Mesenchymal stem cell (in vitro differentiated cells and primary cell): ENCODE results near the gene TSPO2.
A peak's percentile ranks its signal among the peaks of the same experiment; 100 is the strongest.

Source experiments
- DNase-seq: peaks from one replicate; pipeline ENCODE4 v3.0.0-alpha.2; 2013
- H2AFZ ChIP-seq: one replicate; pipeline ENCODE4 v1.6.1; 2013; ENCODE audit warnings: low read depth, mild to moderate bottlenecking, control low read depth, inconsistent platforms, low read length, moderate library complexity
- H2AK5ac ChIP-seq: 2 replicates; pipeline ENCODE4 v1.6.1; 2013; ENCODE audit warnings: low read length, moderate library complexity, mild to moderate bottlenecking, inconsistent platforms; ENCODE audit not compliant: severe bottlenecking
- H2BK120ac ChIP-seq: one replicate; pipeline ENCODE4 v1.6.1; 2013; ENCODE audit warnings: low read depth, mild to moderate bottlenecking, inconsistent platforms, low read length, moderate library complexity
- H2BK12ac ChIP-seq, 2 experiments: one replicate each; pipeline ENCODE4 v1.6.1; 2013; ENCODE audit warnings: inconsistent platforms in 2 of 2, low read length in 2 of 2, mild to moderate bottlenecking in 2 of 2, moderate library complexity in 2 of 2, control low read depth in 1 of 2
- H2BK15ac ChIP-seq: one replicate; pipeline ENCODE4 v1.6.1; 2013; ENCODE audit warnings: mild to moderate bottlenecking, low read depth, inconsistent platforms; ENCODE audit not compliant: poor library complexity, severe bottlenecking
- H2BK5ac ChIP-seq: 2 replicates; pipeline ENCODE4 v1.6.1; 2013; ENCODE audit warnings: low read depth, mild to moderate bottlenecking, low read length, control low read depth, inconsistent platforms; ENCODE audit not compliant: poor library complexity, severe bottlenecking
- H3K14ac ChIP-seq, 2 experiments: one replicate each; pipeline ENCODE4 v1.6.1; 2013; ENCODE audit warnings: inconsistent platforms in 2 of 2, low read length in 2 of 2, control low read depth in 1 of 2, mild to moderate bottlenecking in 1 of 2, moderate library complexity in 1 of 2
- H3K18ac ChIP-seq, 2 experiments: one replicate each; pipeline ENCODE4 v1.6.1; 2013; ENCODE audit warnings: inconsistent platforms in 2 of 2, low read length in 2 of 2, control low read depth in 1 of 2, low read depth in 1 of 2, mild to moderate bottlenecking in 1 of 2
- H3K23ac ChIP-seq, 2 experiments: one replicate each; pipeline ENCODE4 v1.6.1; 2013; ENCODE audit warnings: inconsistent platforms in 2 of 2, low read length in 2 of 2, mild to moderate bottlenecking in 2 of 2, moderate library complexity in 2 of 2, control low read depth in 1 of 2
- H3K27ac ChIP-seq: 2 replicates; pipeline ENCODE4 v1.5.1; 2013; ENCODE audit warnings: mild to moderate bottlenecking, moderate library complexity, low read length, control low read depth, inconsistent platforms; ENCODE audit not compliant: poor library complexity, severe bottlenecking
- H3K27me3 ChIP-seq, 2 experiments: 2 replicates each; pipeline versions ENCODE4 v1.6.1 to v1.7.0; 2013; ENCODE audit warnings: low read length in 2 of 2, mild to moderate bottlenecking in 2 of 2, moderate library complexity in 2 of 2, control low read depth in 1 of 2, inconsistent platforms in 1 of 2; ENCODE audit not compliant: control insufficient read depth in 1 of 2, insufficient read depth in 1 of 2
- H3K36me3 ChIP-seq, 2 experiments: 2 replicates each; pipeline versions ENCODE4 v1.6.1 to v1.7.0; 2013; ENCODE audit warnings: low read length in 2 of 2, control low read depth in 1 of 2, inconsistent platforms in 1 of 2, low read depth in 1 of 2, mild to moderate bottlenecking in 1 of 2; ENCODE audit not compliant: insufficient read depth in 2 of 2, control insufficient read depth in 1 of 2
- H3K4ac ChIP-seq, 2 experiments: one replicate each; pipeline ENCODE4 v1.6.1; 2013; ENCODE audit warnings: inconsistent platforms in 2 of 2, low read length in 2 of 2, mild to moderate bottlenecking in 2 of 2, moderate library complexity in 2 of 2, control low read depth in 1 of 2, low read depth in 1 of 2
- H3K4me1 ChIP-seq: 2 replicates; pipeline ENCODE4 v1.6.1; 2013; ENCODE audit warnings: low read depth, low read length, control low read depth; ENCODE audit not compliant: control insufficient read depth, insufficient read depth
- H3K4me2 ChIP-seq: 2 replicates; pipeline ENCODE4 v1.6.1; 2013; ENCODE audit warnings: low read length, mild to moderate bottlenecking, inconsistent platforms; ENCODE audit not compliant: poor library complexity, severe bottlenecking
- H3K4me3 ChIP-seq, 2 experiments: 2 replicates each; pipeline versions ENCODE4 v1.5.1 to v1.7.0; 2013; ENCODE audit warnings: low read length in 2 of 2, mild to moderate bottlenecking in 2 of 2, control low read depth in 1 of 2, low read depth in 1 of 2; ENCODE audit not compliant: insufficient read depth in 1 of 2
- H3K79me1 ChIP-seq: replicated peaks from 2 replicates; pipeline ENCODE4 v1.6.1; 2013; ENCODE audit warnings: mild to moderate bottlenecking, control low read depth, low read length, inconsistent platforms; ENCODE audit not compliant: poor library complexity, severe bottlenecking
- H3K9ac ChIP-seq: 2 replicates; pipeline ENCODE4 v1.7.0; 2013; ENCODE audit warnings: mild to moderate bottlenecking, low read length, moderate library complexity
- H3K9me3 ChIP-seq: 2 replicates; pipeline ENCODE4 v1.7.0; 2013; ENCODE audit warnings: mild to moderate bottlenecking, low read length; ENCODE audit not compliant: control insufficient read depth
- H4K8ac ChIP-seq: one replicate; pipeline ENCODE4 v1.6.1; 2013; ENCODE audit warnings: inconsistent platforms, mild to moderate bottlenecking, low read length, moderate library complexity
- H4K91ac ChIP-seq: one replicate; pipeline ENCODE4 v1.6.1; 2013; ENCODE audit warnings: mild to moderate bottlenecking, low read length, inconsistent platforms
- WGBS: methylation state at CpG from one replicate; pipeline ENCODE4 v1.1.7; 2013; ENCODE audit warnings: mixed read lengths; 5-methylcytosine and 5-hydroxymethylcytosine counted together

TSPO2 gene

DNA sequence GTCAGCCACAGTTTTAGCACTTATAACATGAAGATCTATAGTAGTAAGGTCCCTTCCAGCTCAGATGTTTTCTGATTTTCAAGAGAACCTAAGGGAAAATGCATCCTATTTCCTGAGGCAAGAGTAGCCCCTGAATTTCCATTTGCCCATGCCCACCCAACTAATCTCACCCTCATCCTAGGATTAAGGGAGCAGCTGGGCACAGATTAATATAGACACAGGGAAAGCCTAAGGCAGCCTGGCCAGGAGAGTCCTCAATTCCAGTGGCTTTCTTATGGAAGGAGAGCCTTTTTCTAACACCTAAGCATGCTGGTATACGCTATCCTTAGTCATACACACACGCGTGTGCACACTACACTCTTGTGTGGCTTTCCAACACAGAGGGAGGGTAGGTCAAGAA, 12.2 kb downstream of the TSPO2 start:
- no peak overlapping the region for H2AK5ac ChIP-seq

DNA sequence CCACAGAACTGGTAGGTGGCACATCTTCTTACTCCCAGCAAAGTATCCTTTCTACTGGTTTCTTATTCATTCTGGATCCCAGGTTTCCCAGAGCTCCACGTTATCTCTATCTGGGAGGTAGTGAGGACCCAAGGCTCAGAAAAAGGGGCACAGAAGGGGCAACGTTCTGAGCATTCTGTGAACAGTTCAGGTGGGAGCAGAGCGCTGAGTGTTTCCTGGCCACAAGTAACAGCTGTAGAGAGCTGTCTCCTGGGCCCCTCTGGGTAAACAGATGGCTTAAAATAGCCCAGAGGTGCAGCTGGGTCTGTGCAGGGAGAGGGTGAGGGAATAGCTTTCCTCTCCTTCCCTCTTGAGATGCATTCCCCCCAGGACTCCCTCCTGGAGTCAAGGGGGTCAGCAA, 12.9 kb downstream of the TSPO2 start:
- H4K8ac ChIP-seq: no peak overlapping the region
- no peaks in the 10 kb centered on the region for H3K79me1 ChIP-seq
- H3K9me3 ChIP-seq: no peaks in the 10 kb centered on the region
- no peaks in the 10 kb centered on the region for H3K36me3 ChIP-seq
- peaks cover 0 to 5% of the 10 kb centered on the region in 2 experiments for H3K27me3 ChIP-seq
- no peak overlapping the region for H3K18ac ChIP-seq
- peak overlapping the region; percentile 10 for H2AK5ac ChIP-seq
- no peak overlapping the region for H3K4me3 ChIP-seq
- H2BK15ac ChIP-seq: no peak overlapping the region
- no peak overlapping the region for H2AFZ ChIP-seq
- DNase-seq: peak; percentile 43
- 36% methylated on average over 3 of the region's 3 CpGs for WGBS
- H3K14ac ChIP-seq: no peak overlapping the region
- no peak overlapping the region for H2BK5ac ChIP-seq
- H3K4ac ChIP-seq: no peak overlapping the region
- no peak overlapping the region for H3K4me2 ChIP-seq
- no peak overlapping the region for H3K27ac ChIP-seq
- no peak overlapping the region for H3K9ac ChIP-seq
- no peak overlapping the region for H2BK12ac ChIP-seq
- peaks cover 4% of the 10 kb centered on the region for H3K4me1 ChIP-seq
- H4K91ac ChIP-seq: no peak overlapping the region
- H2BK120ac ChIP-seq: no peak overlapping the region
- peak overlapping the region in 1 of 2 experiments; percentile 5 for H3K23ac ChIP-seq

More for the DNA sequence above, 12.2 kb downstream of the TSPO2 start:
- peaks cover 7% of the 10 kb centered on the region for H3K4me1 ChIP-seq
- no peak overlapping the region for H3K9ac ChIP-seq
- H3K4me2 ChIP-seq: no peak overlapping the region
- no peak overlapping the region for H2BK5ac ChIP-seq
- no peaks in the 10 kb centered on the region for H3K79me1 ChIP-seq
- H3K4me3 ChIP-seq: no peak overlapping the region
- 100% methylated on average over 2 of the region's 3 CpGs for WGBS
- peak overlapping the region; percentile 23 to 27 for H2BK12ac ChIP-seq
- no peaks in the 10 kb centered on the region for H3K36me3 ChIP-seq
- H2AFZ ChIP-seq: no peak overlapping the region
- H3K4ac ChIP-seq: no peak overlapping the region
- H3K14ac ChIP-seq: no peak overlapping the region
- H2BK120ac ChIP-seq: no peak overlapping the region
- H3K9me3 ChIP-seq: no peaks in the 10 kb centered on the region
- H4K8ac ChIP-seq: no peak overlapping the region
- peaks cover 0 to 5% of the 10 kb centered on the region in 2 experiments for H3K27me3 ChIP-seq
- H4K91ac ChIP-seq: peak overlapping the region; percentile 12
- no peak overlapping the region for H3K27ac ChIP-seq
- no peak for DNase-seq
- no peak overlapping the region for H2BK15ac ChIP-seq
- no peak overlapping the region for H3K23ac ChIP-seq
- peak overlapping the region in 1 of 2 experiments; percentile 37 for H3K18ac ChIP-seq

DNA sequence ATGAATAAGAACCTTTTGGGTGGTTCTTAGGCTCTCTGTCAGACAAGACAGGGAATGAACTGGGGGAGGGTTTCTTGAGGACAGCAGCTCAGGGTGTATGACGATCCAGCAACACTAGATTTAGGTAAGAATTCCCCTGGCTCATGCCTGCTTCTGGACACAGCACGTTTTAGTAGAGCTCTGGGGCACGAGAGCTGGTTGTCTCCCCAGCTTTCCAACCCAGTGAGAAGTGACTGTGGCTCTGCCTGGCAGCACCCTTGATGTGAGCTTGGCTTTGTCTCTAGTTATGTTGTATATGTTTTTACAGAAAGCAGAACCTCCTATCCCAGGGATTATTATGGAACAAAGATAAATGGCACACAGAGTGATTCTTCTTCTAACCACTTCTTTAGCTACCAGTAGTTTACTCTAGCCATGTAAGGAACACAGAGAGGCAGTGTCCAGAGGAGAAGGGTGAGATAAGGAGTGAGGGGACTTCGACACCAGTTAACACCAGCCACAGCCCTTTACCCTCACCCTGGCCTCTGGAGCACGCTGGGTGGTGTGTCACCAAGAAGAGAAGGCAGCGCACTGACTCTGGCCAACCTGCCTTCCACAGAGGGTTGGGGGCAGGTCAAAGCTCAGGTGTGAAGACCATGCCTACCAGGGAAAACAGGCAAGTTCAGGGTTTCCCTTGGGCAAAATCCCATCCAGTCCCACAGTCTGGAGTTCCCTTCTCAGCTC, 14.7 kb downstream of the TSPO2 start:
- WGBS: 90% methylated on average over 6 of the region's 6 CpGs
- Histone ChIP-seq H3K14ac (no peak overlapping the region), H3K9me3 (no peaks in the 10 kb centered on the region), H2AK5ac (no peak overlapping the region), H3K27ac (no peak overlapping the region), H3K4ac (no peak overlapping the region), H2BK12ac (peak overlapping the region in 1 of 2 experiments; percentile 27), H3K9ac (no peak overlapping the region), H2BK15ac (no peak overlapping the region), H2BK120ac (no peak overlapping the region), H3K18ac (no peak overlapping the region), H2AFZ (no peak overlapping the region), H3K4me3 (no peak overlapping the region), H3K23ac (no peak overlapping the region), H3K4me1 (peaks cover 6% of the 10 kb centered on the region), H4K91ac (no peak overlapping the region), H3K36me3 (peaks cover 0 to 5% of the 10 kb centered on the region in 2 experiments), H3K79me1 (no peaks in the 10 kb centered on the region), H4K8ac (no peak overlapping the region), H3K27me3 (peaks cover 0 to 5% of the 10 kb centered on the region in 2 experiments), H2BK5ac (no peak overlapping the region), H3K4me2 (no peak overlapping the region)
- no peak for DNase-seq

DNA sequence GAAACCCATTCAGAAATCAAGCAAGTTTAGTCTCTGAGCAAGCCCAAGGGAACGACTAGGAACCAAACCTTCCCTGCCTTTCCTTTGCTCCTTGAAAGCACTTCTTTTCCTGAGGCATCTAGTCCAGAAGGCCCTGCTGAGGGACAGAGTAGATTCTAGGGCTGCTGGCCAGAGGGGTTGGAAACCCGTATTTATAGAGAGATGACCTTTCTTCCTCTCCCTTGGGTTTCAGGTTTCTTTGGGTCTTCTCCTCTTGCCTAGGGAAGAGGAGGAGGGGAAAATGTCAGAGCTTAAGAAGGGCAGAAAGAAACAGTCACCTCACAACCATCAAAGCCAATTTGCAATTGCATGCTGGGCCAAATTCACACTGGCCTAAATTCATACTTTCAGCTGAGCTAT, 16.5 kb downstream of the TSPO2 start:
- no peak overlapping the region for H3K4me2 ChIP-seq
- 80% methylated on average over 1 of the region's 2 CpGs for WGBS
- H2BK5ac ChIP-seq: no peak overlapping the region
- no peak overlapping the region for H3K18ac ChIP-seq
- no peak overlapping the region for H3K14ac ChIP-seq
- H3K4me1 ChIP-seq: peaks cover 6% of the 10 kb centered on the region
- no peak overlapping the region for H4K91ac ChIP-seq
- no peaks in the 10 kb centered on the region for H3K79me1 ChIP-seq
- no peak overlapping the region for H3K4ac ChIP-seq
- no peak overlapping the region for H3K4me3 ChIP-seq
- no peak overlapping the region for H2AK5ac ChIP-seq
- no peaks in the 10 kb centered on the region for H3K9me3 ChIP-seq
- H3K36me3 ChIP-seq: peaks cover 2 to 5% of the 10 kb centered on the region in 2 experiments
- no peak overlapping the region for H2BK120ac ChIP-seq
- no peak for DNase-seq
- H3K27me3 ChIP-seq: peaks cover 0 to 5% of the 10 kb centered on the region in 2 experiments
- no peak overlapping the region for H3K9ac ChIP-seq
- H2BK15ac ChIP-seq: no peak overlapping the region
- H2AFZ ChIP-seq: no peak overlapping the region
- H2BK12ac ChIP-seq: no peak overlapping the region
- H3K23ac ChIP-seq: no peak overlapping the region
- no peak overlapping the region for H3K27ac ChIP-seq
- no peak overlapping the region for H4K8ac ChIP-seq
